Suppressor macrophage treated with lipopolysaccharide for 1 hour (primary cell): Measurements from ENCODE around the gene DDX24.
"Not testable (repeated sequence)": the region's sequence is repeated elsewhere in the genome, so short reads cannot be mapped to it uniquely, and the experiment has no call there.

Source experiments
- DNase-seq, 3 donors: peaks; one replicate each; pipeline ENCODE4 v3.0.0-alpha.2; 2020 to 2022

The DDX24 gene

DNA sequence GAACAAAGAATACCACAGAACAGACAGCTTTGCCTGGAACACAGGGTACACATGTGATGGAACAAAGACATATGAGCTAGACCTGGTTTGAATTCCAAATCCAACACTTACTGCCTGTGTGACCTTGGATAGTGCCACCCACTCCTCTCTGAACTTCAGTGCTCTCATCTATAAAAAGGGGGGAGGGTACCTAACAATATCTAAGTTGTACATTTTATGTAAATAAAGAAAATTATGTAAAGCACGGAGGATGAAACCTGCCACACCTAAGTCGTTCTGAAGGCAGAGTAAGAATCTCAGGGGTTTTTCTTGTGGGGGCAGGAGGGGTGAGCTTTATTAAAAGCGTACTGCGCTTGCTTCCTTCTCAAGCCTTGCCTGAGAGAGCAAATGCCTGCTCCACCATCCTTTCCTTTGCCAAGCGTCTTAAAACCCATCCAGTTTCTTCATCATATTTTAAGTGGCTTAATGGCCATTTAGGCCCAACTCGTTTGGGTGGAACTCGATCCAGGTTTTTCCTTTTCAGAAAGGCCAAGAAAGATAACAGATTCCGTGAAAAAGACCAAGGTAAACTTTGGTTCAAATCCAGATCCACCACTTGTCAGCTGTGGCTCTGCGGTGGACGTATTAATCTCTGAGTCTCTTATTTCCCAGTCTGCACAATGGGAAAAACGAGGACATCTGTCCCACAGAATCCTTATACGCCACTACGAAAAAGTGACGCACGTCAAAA is 946 bp downstream of the DDX24 start:
- peak in 1 of 3 donors; percentile 60 for DNase-seq

DNA sequence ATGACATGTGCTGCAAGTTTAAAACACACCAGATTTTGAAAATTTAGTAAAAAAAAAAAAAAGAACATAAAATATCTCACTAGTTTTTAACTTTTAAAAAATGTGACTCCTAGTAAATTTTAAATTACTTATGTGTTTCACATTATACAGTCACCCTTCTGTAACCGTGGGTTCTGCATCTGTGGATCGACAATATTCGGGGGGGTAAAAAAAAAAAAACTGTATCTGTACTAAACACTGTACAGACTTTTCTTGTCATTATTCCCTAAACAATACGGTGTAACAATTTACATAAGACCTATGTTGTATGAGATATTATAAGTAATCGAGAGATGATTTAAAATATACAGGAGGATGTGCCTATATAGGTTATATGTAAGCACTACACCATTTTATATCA is 3.2 kb downstream of the DDX24 start:
- DNase-seq = no peak

DNA sequence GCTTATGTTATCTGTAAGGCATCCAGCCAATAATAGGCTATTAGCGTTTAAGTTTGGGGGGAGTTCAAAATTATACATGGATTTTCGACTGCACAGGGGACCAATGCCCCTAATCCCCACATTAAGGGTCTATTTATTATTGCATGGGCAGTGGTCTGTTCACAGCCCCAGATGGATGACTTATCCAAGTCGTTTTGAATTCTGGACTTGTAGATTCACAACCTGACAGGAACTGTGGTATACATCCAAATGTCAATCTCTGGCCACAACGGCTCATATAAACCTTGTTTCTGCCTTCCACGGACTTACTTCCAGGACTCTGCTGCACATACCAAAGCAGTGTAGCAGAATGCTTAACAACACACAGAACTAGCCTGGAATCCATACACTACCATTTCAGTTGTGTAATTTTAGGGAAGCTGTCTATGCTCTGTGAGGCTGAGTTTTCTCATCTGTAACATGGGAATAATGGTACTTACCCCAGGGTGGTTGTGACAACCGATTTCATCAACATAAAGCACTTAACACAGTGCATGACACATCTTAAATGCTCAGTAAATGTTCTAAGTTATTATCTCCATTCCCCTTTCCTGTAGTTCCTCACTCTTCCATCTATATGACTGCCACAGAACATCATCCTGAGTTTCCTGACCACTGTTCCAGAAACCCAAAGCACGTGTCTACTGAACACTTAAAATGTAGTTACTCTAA is 3.7 kb downstream of the DDX24 start:
- peak in 1 of 3 donors; percentile 34 for DNase-seq

DNA sequence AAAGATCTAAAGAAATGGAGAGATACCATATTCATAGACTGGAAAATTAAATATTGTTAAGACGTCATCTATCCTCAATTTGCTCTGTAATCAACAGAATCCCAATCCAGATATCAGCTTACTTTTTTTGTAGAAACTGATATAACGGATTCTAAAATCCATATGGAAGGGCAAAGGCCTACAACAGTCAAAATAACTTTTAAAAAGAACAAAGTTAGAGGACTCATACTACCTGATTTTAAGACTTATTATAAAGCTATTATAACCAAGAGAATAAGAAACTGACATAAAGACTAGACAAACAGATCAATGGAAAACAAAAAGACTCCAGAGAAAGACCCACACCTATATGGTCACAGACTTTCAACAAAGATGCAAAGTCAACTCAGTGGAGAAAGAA is 6.0 kb downstream of the DDX24 start:
- DNase-seq = no peak

DNA sequence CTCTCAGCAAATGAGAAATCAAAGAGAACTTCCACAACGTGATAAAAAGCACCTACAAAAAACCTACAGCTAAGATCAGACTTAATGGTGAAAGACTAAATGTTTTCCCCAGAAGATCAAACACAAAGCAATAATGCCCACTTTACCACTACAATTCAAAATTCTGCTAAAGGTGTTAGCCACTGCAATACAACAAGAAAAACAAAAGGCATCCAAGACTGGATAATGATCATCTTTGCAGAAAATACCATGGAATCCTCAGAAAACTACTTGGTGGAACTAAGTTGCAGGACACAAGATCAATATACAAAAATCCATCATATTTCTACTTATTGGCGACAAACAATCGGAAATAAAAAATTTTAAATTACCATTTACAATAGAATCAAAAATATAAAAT is 6.5 kb downstream of the DDX24 start:
- DNase-seq = no peak

DNA sequence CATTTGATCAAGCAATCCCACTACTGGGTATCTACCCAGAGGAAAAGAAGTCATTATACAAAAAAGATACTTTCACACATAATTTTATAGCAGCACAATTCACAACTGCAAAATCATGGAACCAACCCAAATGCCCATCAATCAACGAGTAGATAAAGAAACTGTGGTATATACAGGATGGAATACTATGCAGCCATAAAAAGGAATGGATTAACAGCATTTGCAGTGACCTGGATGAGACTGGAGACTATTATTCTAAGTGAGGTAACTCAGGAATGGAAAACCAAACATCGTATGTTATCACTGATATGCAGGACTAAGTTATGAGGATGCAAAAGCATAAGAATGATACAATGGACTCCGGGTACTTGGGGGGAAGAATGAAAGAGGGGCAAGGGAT is 8.9 kb downstream of the DDX24 start:
- DNase-seq = not testable (repeated sequence)

DNA sequence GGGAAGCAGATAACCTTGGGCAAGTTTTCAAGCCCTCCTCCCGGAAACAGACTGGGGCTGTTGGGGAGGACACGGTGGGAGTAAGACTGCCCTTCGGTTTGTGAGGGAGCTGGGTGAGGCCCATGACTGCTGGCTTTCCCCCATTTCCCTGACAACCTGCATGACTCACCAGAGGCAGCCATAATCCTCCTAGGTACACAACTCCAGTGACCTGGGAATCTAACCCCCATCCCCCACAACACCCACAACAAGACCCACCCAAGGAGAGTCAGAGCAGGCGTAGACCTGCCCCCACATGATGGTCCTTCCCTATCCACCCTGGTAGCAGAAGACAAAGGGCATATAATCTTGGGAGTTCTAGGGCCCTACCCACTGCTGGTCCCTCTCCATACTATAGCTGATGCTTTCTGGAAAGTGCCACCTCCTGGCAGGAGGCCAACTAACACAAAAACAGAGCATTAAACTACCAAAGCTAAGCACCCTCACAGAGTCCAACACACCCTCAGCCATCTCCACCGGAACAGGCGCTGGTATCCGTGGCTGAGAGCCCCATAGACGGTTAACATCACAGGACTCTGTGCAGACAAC is 14.8 kb downstream of the DDX24 start:
- DNase-seq = no peak

DNA sequence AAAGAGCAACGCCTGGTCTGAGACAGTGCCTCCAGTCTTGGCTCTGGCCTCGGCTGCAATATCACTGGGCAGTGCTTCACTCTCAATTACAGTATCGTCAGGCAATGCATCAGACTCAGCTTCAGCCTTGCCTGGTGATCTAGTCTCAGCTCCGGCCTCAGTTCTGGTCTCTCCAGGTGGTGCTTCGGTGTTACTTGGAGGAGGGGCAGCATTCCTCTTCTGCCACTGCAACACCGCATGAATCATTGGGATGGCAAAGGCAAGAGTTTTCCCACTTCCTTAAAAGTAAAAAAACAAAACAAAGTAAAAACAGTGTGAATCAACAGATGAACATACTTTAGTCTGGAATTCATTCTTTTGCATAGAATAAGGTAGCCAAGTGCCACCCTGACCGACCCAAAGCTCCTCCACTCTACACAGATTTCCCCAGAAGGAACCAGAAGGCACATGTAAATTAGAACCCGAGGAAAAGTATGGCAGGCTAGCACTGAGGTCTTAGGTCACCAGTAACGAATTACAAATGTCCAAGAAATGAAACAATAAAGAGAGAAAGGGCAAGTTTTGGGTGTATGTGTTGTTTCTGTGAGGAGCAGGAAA is 18.6 kb downstream of the DDX24 start:
- DNase-seq = peak in 1 of 3 donors; percentile 7

DNA sequence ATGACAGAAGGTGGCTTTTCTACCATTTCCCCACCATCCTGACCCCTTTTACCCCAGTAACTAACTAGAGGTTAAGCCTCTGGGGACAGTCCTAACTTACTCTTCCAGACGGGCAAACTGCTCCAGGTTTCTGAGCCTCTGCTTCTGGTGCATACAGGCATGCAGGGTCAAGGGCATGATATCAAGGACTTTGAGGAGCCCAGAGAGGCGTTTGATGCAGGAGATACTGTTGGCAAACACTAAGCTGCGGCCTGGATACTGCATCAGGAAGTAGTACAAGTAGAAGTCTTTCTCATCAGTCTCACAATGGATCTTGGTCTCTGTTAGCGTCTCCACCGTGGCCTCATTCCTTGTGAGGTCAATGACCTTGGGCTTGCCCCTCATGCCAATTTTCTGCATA is 21.0 kb downstream of the DDX24 start:
- no peak for DNase-seq

DNA sequence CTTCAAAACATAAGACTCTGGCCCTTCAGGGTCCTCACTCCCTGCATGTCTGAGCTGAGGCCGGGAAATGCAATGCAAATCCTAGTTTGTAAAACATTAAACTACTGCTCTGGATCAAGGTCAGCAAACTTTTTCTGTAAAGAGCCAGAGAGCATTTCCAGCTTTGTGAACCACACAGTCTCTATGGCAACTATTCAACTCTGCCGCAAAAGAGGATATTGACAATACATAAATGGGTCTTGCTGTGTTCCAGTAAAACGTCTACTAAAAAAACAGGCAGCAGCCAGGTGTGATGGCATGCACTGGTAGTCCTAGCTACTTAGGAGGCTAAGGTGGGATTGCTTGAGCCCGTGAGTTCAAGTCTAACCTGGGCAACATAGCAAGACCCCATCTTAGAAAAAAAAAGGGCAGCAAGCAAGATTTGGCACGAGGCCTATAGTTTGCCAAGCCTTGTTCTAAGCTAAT is 22.3 kb downstream of the DDX24 start:
- no peak for DNase-seq

DNA sequence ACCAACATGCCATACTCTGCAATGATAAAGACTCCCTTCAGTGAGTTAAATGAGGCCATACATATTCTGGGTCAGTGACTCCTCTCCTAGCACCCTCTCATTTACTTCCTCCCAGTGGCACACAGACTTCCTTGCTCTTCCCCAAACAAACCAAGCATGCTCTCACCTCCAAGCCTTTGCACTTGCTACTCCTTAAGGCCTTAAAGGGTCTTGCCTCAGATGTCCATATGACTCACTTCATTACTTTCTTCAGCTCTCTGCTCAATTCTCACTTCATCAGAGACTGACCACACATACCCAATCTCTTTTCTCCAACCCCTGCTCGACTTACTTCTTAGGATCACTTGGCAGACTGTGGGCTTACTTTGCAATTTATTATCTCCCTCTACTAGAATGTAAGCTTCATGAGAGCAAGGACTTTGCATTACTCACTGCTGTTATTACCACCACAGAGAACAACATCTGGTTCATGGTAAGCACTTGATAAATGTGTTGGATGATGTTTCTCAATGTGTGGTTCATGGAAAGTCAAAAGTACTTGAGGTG is 22.8 kb downstream of the DDX24 start:
- no peak for DNase-seq

DNA sequence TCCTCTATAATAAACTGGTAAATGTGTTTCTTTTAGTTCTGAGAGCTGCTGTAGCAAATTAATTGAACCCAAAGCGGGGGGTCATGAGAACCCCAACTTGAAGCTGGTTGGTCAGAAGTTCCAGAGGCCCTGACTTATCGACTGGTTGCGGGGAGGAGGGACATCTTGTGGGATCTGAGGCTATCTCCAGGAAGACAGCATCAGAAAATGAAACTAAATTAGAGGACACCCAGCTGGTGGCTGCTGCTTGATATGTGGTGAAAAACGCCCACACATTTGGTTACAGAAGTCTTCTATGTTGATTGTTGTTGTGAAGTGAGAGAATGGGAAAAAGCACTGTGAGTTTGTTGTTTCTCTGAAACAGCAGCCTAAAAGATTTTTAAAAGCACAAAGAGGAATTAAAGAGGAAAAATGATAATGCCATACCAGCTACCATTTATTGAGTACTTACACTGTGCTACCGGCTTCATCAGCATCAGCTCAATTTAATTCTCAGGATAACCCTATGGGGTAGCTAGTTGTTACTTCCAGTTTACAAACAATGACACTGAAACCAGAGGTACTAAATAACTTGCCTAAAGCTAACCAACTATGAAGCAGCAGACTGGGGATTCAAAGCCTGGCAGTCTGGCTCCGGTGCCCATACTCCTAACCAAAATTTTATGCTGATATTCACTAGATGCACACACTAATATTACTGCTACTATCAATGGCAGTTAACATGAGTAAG is 24.3 kb downstream of the DDX24 start:
- DNase-seq = peak; percentile 30 to 62 (median 33)

DNA sequence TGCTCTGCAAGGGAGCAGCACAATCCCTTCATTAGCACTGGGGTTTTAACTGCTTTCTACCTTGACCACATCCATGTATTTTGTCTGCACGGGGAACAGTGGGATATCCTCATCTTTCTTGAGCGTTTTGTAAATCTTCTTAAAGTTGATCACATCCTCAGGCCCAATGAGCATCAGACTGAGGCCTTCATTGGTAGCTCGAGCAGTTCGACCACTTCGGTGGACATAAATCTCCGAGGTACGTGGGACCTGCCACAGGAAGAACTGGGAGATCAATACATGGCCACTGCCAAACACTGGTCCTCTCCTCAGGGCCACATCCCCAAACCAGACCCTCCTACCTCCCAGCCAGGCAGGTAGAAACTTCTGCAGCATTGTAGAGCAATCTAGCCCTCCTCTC is 26.1 kb downstream of the DDX24 start:
- no peak for DNase-seq

DNA sequence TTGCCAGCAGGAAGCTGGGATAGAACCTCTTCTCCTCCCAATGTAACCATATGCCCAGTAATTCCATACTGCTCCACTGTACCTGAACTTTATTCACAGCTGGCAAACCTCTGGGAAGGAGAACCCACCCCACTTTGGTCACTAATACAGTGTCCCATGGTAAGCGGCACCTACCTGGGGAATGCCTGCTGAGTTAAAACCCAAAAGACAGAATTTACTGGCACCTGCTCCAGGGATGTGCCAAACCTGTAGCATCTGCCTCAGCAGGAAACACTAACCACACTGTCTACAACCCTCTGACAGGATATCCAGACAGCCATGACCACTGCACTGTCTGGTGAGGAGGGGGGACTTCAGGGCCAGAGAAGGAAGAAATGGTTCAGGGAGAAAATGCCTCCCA is 26.6 kb downstream of the DDX24 start:
- no peak for DNase-seq

DNA sequence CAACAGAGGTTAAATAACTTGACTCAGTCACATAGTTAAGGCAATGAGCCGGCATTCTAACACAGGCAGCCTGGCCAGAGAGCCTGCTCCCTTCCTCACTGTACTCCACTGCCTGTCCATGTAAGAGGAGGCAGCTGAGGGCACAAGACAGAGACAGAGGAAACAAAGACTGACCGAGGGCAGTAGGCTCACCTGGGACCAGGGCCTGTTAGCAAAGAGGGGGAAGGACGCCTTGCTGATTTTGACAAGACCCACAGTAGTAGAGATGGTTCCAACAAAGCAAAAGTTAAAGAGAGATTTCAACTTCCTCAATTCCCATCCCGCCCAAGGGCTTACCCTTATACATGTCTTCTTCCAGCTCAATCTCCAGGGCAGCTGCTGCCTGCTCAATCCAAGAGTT is 28.3 kb downstream of the DDX24 start:
- no peak for DNase-seq

DNA sequence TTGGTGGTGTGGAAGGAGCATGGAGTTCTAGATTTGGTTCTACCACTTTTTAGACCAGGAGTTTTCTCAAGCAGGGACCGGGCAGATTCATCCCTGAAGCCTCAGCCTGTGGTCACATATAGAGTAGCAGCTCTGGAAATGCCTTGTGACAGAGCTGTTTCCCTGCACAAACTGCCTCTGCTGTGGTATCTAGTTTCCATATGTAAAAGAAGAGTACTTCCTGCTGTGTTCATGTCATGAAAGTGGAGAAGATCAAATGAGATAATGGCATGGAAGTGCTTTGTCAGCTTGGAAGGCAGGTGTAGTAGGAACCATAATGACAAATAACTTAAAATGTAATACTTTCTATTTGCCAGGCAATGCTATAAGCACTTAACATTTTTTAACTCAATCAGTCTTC is 28.8 kb downstream of the DDX24 start:
- no peak for DNase-seq

DNA sequence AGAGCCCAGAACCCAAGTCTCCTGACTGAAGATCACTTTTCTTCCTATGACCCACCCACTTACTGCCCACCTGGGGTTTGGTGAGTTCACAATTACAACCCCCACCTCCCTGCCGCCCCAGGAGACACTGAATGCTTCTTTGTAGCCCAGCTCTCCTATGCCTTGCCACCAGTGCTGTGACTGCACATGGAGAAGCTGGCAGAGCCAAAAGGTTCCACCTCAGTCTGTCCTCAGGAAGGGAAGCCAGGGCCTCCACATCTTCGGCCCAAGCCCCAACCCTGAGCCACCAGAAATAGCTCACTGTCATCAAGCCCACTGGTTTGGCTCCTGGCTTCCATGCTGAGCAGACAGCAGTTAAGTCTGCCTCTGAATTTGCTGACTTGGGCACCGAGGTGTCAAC is 29.2 kb downstream of the DDX24 start:
- DNase-seq = no peak

DNA sequence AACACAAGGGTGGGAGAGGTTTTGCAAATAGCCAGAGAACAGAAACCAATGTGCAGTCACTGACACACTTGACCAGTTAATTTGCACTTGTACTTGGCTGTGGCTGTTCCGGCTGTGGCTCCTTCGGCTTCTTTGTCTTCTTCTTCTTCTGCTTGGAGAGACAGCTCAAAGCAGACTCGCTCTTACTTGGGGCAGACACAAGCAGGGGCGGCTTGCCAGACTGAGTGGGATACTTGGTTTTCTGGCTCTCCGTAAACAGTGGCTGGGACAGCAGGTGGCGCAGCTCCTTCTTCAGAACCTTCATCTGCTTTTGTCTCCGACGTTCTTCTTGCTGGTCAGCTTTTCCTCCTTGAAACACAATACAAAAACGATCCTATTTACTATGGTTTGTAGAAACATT is 29.9 kb downstream of the DDX24 start:
- no peak for DNase-seq

DNA sequence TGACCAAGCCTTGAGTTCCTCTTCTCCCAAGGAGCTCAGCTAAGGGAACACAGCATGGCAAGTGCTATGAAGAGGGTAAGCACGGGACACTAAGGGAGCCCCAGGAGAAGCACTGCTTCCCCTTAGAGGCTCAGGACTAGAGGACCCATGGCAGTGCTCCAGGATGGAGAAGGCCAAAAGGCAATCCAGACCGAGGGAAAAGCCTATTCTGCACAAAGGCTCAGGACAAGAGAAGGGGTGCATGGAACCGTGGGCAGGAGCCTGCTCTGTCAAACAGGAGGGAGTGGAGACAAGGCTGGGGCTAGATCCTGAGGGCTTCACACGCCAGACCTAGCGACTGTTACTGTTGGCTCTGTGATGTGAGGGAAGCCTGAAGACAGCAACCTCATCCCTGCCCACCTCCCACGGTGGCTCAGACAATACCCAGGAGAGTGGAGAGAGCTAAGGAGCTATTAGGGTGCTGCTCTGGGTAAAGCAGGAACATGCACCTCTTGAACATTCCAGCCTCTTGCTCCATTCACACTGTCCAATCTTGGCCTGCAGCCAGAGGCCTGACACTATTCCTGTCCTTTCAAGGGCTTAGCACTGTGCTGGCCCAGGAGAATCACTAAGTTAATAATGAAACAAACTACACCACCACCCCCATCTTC is 30.6 kb downstream of the DDX24 start:
- DNase-seq = no peak

DNA sequence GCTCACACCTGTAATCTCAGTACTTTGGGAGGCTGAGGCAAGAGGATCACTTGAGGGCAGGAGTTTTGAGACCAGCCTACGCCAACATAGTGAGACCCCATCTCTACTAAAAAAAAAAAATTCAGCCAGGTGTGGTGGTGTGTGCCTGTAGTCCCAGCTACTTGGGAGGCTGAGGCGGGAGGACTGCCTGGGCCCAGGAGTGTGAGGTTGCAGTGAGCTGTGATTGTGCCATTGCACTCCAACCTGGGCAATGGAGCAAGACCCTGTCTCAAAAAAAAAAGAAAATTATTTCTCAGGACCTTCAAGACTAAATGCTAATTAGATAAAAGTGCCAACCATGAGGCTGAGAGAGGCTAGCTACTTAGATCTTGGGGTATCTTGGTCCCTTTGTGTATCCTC is 31.4 kb downstream of the DDX24 start:
- DNase-seq = no peak

DNA sequence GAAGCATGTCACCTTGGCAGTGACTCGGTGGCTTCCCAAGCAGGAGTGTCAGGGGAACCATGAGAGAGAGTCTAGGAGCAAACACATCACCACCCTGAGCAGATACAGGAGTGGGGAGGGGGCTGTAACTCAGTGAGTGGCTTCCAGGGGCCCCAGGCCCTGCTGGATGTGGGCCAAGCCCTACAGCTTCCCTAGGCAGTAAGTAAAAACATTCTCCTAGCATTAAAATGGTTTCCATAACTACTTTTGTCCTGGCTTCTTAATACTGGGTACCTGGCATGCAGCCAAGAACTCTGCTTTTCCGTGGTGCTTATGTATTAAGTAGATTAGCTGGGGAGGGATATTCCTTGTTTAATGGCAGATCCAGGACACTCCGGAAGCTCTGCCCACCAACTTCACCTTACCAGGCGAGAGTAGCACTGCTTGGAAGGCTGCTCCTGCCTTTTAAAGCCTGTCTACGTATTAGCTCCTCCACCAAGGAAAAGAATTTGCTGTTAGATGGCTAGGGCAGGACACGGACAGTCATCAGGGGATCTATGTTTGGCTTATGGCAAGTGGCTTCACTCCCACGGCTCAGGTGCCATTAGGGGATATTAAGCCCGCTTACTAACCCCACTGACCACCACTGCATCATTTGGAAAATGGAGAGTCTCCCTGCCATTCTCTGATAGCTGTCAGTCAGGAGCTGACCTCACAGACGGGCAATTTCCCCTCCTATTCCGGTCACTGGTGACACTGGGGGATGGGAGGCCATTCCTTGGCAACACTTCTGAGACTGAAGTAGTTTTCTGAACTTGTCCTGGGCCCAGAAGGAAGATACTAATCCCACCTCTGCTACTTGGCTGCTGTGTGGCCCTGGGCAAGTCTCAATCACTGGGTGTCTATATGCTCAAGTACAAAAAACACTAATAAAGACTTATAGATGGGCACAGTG is 32.0 kb downstream of the DDX24 start:
- no peak for DNase-seq
